ENCODE measurements around the gene PLEKHH1. TPM values are rescaled to one million over a fixed set of nuclear protein-coding genes. Genes with fewer than 3 reads are reported as not detected.
A peak's percentile ranks its signal among the peaks of the same experiment; 100 is the strongest.

The PLEKHH1 gene
- total RNA-seq (10 to 100 TPM; 49.1 to 61.3 TPM), polyA plus RNA-seq (ENCODE audit: insufficient read depth, low read depth, low replicate concordance) (21.4 TPM)
- long read RNA-seq, donor 1, partial matches to known transcripts, result 109 of 109 reads
- long read RNA-seq, donor 1, other reads (novel, unspliced or antisense), result 0 of 109 reads
- long read RNA-seq, donor 2, full-length matches to known transcripts, result 1 of 1 reads
- long read RNA-seq, donor 2, partial matches to known transcripts, result 0 of 1 reads
- long read RNA-seq, donor 2, other reads (novel, unspliced or antisense), result 0 of 1 reads

- Histone ChIP-seq H3K27ac (peak within 1 kb of the TSS; percentile 60 to 71), H3K36me3 (ENCODE audit: low read depth, missing control alignments) (no peaks in the 10 kb centered on the region), H3K4me1 (no peaks in the 10 kb centered on the region), H3K9me3 (no peaks in the 10 kb centered on the region), H3K27me3 (no peaks in the 10 kb centered on the region), H3K4me3 (peak within 1 kb of the TSS; percentile 58 to 66)
- 0 to 31% methylated on average over 2 to 44 of the region's 86 CpGs for WGBS, 2 donors
- intact Hi-C loops (cut with DNase I; ENCODE audit: low total_unique reads), result no loop called here
- DNase-seq, result peak; percentile 84
- TF ChIP-seq POLR2A (IDR thresholded peaks at IDR 0.05) (no peak), CTCF (IDR thresholded peaks at IDR 0.05) (peak in 1 of 3 experiments; percentile 1)
These were observed at the start of gene PLEKHH1 for GRCh38 chr14:67532998-67533753. Gene PLEKHH1 (plus strand): TSS chr14:67533290. CDS start chr14:67541868, 8,578 bp downstream.

- H3K27me3 ChIP-seq, result no peaks in the 10 kb centered on the region
- no peaks in the 10 kb centered on the region for H3K9me3 ChIP-seq
- no peaks in the 10 kb centered on the region for H3K36me3 ChIP-seq (ENCODE audit: low read depth, missing control alignments)
- TF ChIP-seq POLR2A (IDR thresholded peaks at IDR 0.05), result no peak
- no peak for TF ChIP-seq CTCF (IDR thresholded peaks at IDR 0.05)
- WGBS, 2 donors, result 90 to 92% methylated on average over 2 to 8 of the region's 8 CpGs
- H3K4me3 ChIP-seq, result no peak overlapping the region
- DNase-seq, result no peak
- H3K27ac ChIP-seq, result no peak overlapping the region
- H3K4me1 ChIP-seq, result no peaks in the 10 kb centered on the region
- intact Hi-C loops (cut with DNase I; ENCODE audit: low total_unique reads), result no loop called here
These were observed 49.4 kb upstream of the PLEKHH1 start for GRCh38 chr14:67483579-67484285.

- Histone ChIP-seq H3K4me3 (no peak overlapping the region), H3K27ac (no peak overlapping the region), H3K36me3 (ENCODE audit: low read depth, missing control alignments) (no peaks in the 10 kb centered on the region), H3K9me3 (no peaks in the 10 kb centered on the region), H3K4me1 (no peaks in the 10 kb centered on the region), H3K27me3 (no peaks in the 10 kb centered on the region)
- intact Hi-C loops (cut with DNase I; ENCODE audit: low total_unique reads), result no loop called here
- TF ChIP-seq POLR2A (IDR thresholded peaks at IDR 0.05) (no peak), CTCF (IDR thresholded peaks at IDR 0.05) (no peak)
- WGBS, 2 donors, result 89 to 97% methylated on average over 3 to 4 of the region's 4 CpGs
- no peak for DNase-seq
These were observed 47.5 kb upstream of the PLEKHH1 start for GRCh38 chr14:67485501-67486095.

GRCh38 chr14:67486890-67487289 lies 46.2 kb upstream of the PLEKHH1 start:
- Histone ChIP-seq H3K27ac (no peak overlapping the region), H3K9me3 (no peaks in the 10 kb centered on the region), H3K36me3 (ENCODE audit: low read depth, missing control alignments) (no peaks in the 10 kb centered on the region), H3K27me3 (no peaks in the 10 kb centered on the region), H3K4me3 (no peak overlapping the region), H3K4me1 (no peaks in the 10 kb centered on the region)
- intact Hi-C loops (cut with DNase I; ENCODE audit: low total_unique reads), result no loop called here
- TF ChIP-seq CTCF (IDR thresholded peaks at IDR 0.05), result no peak
- TF ChIP-seq POLR2A (IDR thresholded peaks at IDR 0.05), result no peak
- no peak for DNase-seq
- WGBS, 2 donors, result 91 to 100% methylated on average over 1 to 4 of the region's 4 CpGs

All from testis (tissue), 5 donors.